LNCaP clone FGC (cell line): ENCODE data around the gene MYOZ3.

ENCODE experiments used
- DNase-seq: peaks from one replicate; pipeline ENCODE4 v3.0.0-alpha.2; 2011; ENCODE audit warnings: low read depth
- H3K4me3 ChIP-seq: 2 replicates; pipeline ENCODE4 v1.5.1; 2011; ENCODE audit warnings: mild to moderate bottlenecking, low read depth, low read length, control low read depth
- TF ChIP-seq, protein P1 (sequence below): IDR thresholded peaks from 2 replicates; pipeline ENCODE4 v1.5.1; 2012; ENCODE audit warnings: mild to moderate bottlenecking; ENCODE audit not compliant: control insufficient read depth, insufficient read depth; ENCODE audit errors: extremely low read depth

MYOZ3 gene

GRCh38 chr5:150616024-150616470 lies 45.0 kb upstream of the MYOZ3 start:
- TF ChIP-seq, protein P1, sequence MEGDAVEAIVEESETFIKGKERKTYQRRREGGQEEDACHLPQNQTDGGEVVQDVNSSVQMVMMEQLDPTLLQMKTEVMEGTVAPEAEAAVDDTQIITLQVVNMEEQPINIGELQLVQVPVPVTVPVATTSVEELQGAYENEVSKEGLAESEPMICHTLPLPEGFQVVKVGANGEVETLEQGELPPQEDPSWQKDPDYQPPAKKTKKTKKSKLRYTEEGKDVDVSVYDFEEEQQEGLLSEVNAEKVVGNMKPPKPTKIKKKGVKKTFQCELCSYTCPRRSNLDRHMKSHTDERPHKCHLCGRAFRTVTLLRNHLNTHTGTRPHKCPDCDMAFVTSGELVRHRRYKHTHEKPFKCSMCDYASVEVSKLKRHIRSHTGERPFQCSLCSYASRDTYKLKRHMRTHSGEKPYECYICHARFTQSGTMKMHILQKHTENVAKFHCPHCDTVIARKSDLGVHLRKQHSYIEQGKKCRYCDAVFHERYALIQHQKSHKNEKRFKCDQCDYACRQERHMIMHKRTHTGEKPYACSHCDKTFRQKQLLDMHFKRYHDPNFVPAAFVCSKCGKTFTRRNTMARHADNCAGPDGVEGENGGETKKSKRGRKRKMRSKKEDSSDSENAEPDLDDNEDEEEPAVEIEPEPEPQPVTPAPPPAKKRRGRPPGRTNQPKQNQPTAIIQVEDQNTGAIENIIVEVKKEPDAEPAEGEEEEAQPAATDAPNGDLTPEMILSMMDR = no peak
- DNase-seq = peak; percentile 15
- no peak overlapping the region for H3K4me3 ChIP-seq

DNA sequence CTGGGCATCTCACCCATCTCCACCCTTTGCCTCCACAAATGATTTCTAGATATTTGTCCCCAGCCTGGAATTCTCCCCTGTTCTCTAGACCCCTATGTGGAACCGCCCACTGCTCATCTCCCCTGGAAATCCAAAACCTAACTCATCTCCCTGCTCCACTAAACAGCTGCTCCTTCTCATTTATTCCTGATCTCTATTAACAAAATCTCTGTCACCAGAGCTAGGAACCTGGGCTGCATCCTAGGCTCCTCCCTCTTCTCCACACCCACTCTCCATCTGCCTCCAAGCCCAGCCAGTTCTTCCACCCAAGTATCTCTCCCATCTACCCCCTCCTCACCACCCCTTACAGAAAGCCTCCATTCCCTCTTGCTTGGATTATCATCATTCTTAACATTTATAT lies 44.5 kb upstream of the MYOZ3 start:
- no peak overlapping the region for H3K4me3 ChIP-seq
- DNase-seq = no peak
- TF ChIP-seq, protein P1 = no peak

GRCh38 chr5:150618163-150618562 lies 42.9 kb upstream of the MYOZ3 start:
- DNase-seq = no peak
- H3K4me3 ChIP-seq = no peak overlapping the region
- TF ChIP-seq, protein P1 = no peak

DNA sequence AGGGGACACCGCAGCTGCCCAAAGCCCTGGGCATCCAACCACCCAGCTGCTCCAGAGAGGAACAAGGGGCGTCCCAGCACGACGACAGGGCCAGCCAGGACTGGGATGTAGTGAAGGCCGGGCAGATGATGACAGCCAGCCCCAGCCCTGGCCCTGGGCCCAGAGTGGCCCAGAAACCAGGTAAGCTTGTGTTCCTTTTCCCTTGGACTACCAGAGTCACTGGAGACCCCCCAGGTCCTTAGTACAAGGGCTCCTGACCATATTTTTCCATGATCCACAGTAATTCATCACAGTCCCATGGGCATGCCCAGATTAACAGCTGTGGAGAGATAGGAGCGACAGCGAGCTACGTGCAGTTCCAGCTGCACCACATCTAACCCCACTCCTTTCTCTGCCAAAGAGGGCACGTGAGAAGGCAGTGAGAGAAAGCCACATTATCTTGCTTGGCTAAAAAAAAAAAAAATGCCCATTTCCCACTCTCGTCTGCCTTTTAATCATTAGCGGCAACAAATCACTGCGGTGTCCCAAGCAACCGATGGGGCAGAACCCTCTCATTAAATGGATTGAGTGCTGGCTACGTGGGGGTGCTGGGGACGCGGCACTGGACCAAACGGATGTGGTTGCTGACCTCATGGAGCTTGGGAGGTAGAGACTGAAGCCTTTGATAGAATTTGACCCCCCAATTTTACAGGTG lies 42.3 kb upstream of the MYOZ3 start:
- H3K4me3 ChIP-seq = no peak overlapping the region
- TF ChIP-seq, protein P1 = no peak
- no peak for DNase-seq

DNA sequence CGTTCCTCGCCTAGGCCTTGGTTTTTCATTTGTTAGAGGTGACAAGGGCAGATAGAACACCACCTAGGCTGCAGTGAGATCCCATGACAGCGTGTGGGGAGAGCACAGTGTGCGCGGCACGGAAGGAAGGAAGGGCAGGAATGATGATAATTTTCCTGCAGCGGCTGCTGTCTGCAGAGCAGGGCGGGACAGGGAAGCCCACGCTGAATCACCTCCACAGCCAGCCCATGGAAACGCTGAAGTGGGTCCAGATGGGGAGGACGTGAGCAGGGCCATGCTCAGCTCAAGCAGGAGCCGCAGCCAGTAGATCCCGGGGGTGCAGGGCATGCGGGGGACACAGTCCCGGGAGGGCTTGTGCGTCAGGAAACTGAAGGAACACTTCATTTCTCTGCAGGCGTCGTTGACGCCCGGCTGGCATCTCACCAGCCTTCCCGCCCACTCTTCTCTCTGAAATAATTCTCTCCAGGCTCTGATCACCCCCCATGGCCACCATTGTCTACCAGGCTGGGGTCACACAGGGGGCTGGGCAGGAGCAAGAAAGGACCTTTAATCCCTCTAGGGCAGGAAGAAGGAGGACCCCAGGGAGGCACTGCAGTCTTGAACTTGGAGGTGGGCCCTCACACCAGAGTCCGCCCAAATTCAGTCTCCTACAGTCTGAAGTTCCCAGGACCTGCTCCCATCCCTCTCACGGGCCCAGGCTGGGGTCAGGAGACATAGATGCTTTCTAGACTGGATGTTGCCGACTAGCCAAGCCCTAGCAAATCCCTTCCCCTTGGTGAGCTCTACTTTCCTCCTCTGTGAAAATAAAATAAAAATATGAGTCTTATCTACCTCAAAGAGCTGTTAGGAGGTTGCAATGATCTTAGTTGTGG lies 41.5 kb upstream of the MYOZ3 start:
- H3K4me3 ChIP-seq = no peak overlapping the region
- DNase-seq = no peak

GRCh38 chr5:150621301-150621700 lies 39.8 kb upstream of the MYOZ3 start:
- TF ChIP-seq, protein P1 = no peak
- DNase-seq = no peak
- H3K4me3 ChIP-seq = no peak overlapping the region

More for the DNA sequence above, 41.5 kb upstream of the MYOZ3 start:
- TF ChIP-seq, protein P1 = no peak
